ENCODE measurements around the gene BPHL. TPM values are rescaled to one million over a fixed set of nuclear protein-coding genes. Genes with fewer than 3 reads are reported as not detected.

The BPHL gene
- total RNA-seq, 1 experiment from 2014 or later: 29.5 TPM

- peaks cover 42% of the 10 kb centered on the region for H3K36me3 Mint-ChIP-seq (ENCODE audit: insufficient read depth, unreplicated experiment)
These were observed 24.6 kb downstream of the BPHL start for GRCh38 chr6:3143158-3143557.

DNA sequence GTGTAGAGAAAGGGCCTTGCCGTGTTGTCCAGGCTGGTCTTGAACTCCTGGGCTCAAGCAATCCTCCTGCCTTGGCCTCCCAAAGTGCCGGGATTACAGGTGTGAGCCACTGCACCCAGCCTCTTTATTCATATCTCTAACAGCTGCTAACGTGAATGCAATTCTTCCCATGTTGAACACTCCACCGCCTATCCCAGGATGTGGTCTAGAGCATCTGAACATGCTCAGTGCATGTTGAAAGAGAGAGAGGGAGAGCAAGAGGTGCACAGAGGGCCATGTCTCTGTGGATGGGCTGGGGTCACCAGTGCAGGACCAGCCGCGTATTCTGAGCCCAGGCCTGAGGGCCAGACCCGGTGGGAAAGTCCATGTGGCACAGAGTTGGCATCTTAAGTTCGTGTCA is 26.1 kb downstream of the BPHL start:
- H3K27me3 Mint-ChIP-seq (ENCODE audit: insufficient read depth, unreplicated experiment): no peaks in the 10 kb centered on the region
- no peak for DNase-seq
- no peaks in the 10 kb centered on the region for H3K9me3 Mint-ChIP-seq (ENCODE audit: unreplicated experiment)
- H3K27ac Mint-ChIP-seq (ENCODE audit: unreplicated experiment): no peak overlapping the region
- Histone ChIP-seq H3K4me1 (peaks cover 4% of the 10 kb centered on the region), H3K36me3 (ENCODE audit: control insufficient read depth, insufficient read depth, low read length) (peaks cover 5% of the 10 kb centered on the region), H3K9me3 (no peaks in the 10 kb centered on the region), H3K4me3 (ENCODE audit: low read depth, low read length) (no peak overlapping the region), H3K27me3 (replicated peaks; ENCODE audit: control insufficient read depth, insufficient read depth, low read length) (no peaks in the 10 kb centered on the region)
- BruUV-seq (replicated peaks): no TSS peak
- peaks cover 7% of the 10 kb centered on the region for H3K4me1 Mint-ChIP-seq (ENCODE audit: low read depth, unreplicated experiment)
- ChIA-PET CTCF (no interaction called here), POLR2A (no interaction called here)
- no peak overlapping the region for H3K4me3 Mint-ChIP-seq (ENCODE audit: unreplicated experiment)
- no peak for TF ChIP-seq CTCF (IDR thresholded peaks at IDR 0.05; ENCODE audit: insufficient read depth in 1 of 2, low read depth in 1 of 2, low read length in 1 of 2, severe bottlenecking in 1 of 2, unreplicated experiment in 1 of 2)
- peaks cover 32% of the 10 kb centered on the region for H3K36me3 Mint-ChIP-seq (ENCODE audit: insufficient read depth, unreplicated experiment)
- intact Hi-C loops (cut with micrococcal nuclease; ENCODE audit: unreplicated experiment): no loop called here

More at GRCh38 chr6:3143158-3143557, 24.6 kb downstream of the BPHL start:
- Mint-ChIP-seq H3K4me1 (ENCODE audit: low read depth, unreplicated experiment) (peaks cover 16% of the 10 kb centered on the region), H3K4me3 (ENCODE audit: unreplicated experiment) (no peak overlapping the region), H3K9me3 (ENCODE audit: unreplicated experiment) (no peaks in the 10 kb centered on the region), H3K27me3 (ENCODE audit: insufficient read depth, unreplicated experiment) (no peaks in the 10 kb centered on the region), H3K27ac (ENCODE audit: unreplicated experiment) (no peak overlapping the region)
- ChIA-PET POLR2A (no interaction called here), CTCF (no interaction called here)
- Histone ChIP-seq H3K4me1 (peaks cover 16% of the 10 kb centered on the region), H3K9me3 (no peaks in the 10 kb centered on the region), H3K36me3 (ENCODE audit: control insufficient read depth, insufficient read depth, low read length) (peaks cover 6% of the 10 kb centered on the region), H3K27me3 (replicated peaks; ENCODE audit: control insufficient read depth, insufficient read depth, low read length) (no peaks in the 10 kb centered on the region), H3K4me3 (ENCODE audit: low read depth, low read length) (no peak overlapping the region)
- BruUV-seq (replicated peaks): no TSS peak
- DNase-seq: no peak
- intact Hi-C loops (cut with micrococcal nuclease; ENCODE audit: unreplicated experiment): no loop called here
- TF ChIP-seq CTCF (IDR thresholded peaks at IDR 0.05; ENCODE audit: insufficient read depth in 1 of 2, low read depth in 1 of 2, low read length in 1 of 2, severe bottlenecking in 1 of 2, unreplicated experiment in 1 of 2): no peak

DNA sequence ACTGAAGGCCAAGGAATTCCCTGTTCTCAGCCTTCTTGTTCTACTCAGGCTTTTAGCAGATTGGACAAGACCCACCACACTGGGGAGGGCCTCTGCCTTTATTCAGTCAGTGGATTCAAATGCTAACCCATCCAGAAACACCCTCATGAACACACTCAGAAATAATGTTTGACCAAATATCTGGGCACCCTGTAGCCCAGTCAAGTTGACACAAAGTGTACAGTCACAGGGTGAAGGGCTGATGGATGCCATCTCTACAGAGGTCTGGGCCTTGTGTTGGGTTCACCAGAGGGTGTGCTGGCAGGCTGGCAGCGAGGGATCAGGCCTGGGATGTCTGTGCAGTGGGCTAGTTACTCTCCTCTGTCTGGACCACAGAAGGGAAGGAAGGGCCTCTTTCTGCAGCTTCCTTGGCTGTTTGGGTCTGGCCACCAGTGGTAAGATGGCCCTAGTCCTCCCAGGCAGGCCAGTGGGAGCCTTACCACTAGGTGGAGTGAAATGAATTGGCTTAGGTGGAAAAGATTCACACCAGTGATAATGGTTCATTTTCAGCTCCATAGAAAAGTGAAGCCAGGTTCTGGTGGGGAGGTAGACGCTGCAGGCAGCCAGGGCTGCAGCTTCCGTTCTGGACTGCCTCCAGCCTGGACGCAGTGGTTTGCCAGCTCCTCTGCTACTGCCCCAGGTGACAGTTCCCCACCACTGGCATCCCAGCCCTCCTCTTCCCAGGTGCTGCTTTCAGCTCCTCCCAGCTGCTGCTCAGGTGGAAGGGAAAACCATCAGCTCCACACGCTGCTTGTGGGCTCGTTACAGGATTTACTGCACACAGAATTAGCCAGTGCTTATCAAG is 29.6 kb downstream of the BPHL start:
- no peak for TF ChIP-seq CTCF (IDR thresholded peaks at IDR 0.05; ENCODE audit: insufficient read depth in 1 of 2, low read depth in 1 of 2, low read length in 1 of 2, severe bottlenecking in 1 of 2, unreplicated experiment in 1 of 2)
- H3K9me3 Mint-ChIP-seq (ENCODE audit: unreplicated experiment): no peaks in the 10 kb centered on the region
- DNase-seq: no peak
- Histone ChIP-seq H3K27me3 (replicated peaks; ENCODE audit: control insufficient read depth, insufficient read depth, low read length) (no peaks in the 10 kb centered on the region), H3K4me1 (no peaks in the 10 kb centered on the region), H3K9me3 (no peaks in the 10 kb centered on the region), H3K4me3 (ENCODE audit: low read depth, low read length) (no peak overlapping the region), H3K36me3 (ENCODE audit: control insufficient read depth, insufficient read depth, low read length) (peaks cover 2% of the 10 kb centered on the region)
- H3K36me3 Mint-ChIP-seq (ENCODE audit: insufficient read depth, unreplicated experiment): peaks cover 27% of the 10 kb centered on the region
- ChIA-PET POLR2A (no interaction called here), CTCF (no interaction called here)
- no peaks in the 10 kb centered on the region for H3K4me1 Mint-ChIP-seq (ENCODE audit: low read depth, unreplicated experiment)
- intact Hi-C loops (cut with micrococcal nuclease; ENCODE audit: unreplicated experiment): no loop called here
- no peak overlapping the region for H3K27ac Mint-ChIP-seq (ENCODE audit: unreplicated experiment)
- no peaks in the 10 kb centered on the region for H3K27me3 Mint-ChIP-seq (ENCODE audit: insufficient read depth, unreplicated experiment)
- no peak overlapping the region for H3K4me3 Mint-ChIP-seq (ENCODE audit: unreplicated experiment)
- no TSS peak for BruUV-seq (replicated peaks)
